Measurements from ENCODE around the gene SECTM1.
A peak's percentile ranks its signal among the peaks of the same experiment; 100 is the strongest.

SECTM1 gene

GRCh38 chr17:82278786-82279391, 54.7 kb downstream of the SECTM1 start:
- DNase-seq (ENCODE audit: low spot score): no peak

- no peak for DNase-seq (ENCODE audit: low spot score)
These were observed 55.3 kb downstream of the SECTM1 start for GRCh38 chr17:82278308-82278707.

DNA sequence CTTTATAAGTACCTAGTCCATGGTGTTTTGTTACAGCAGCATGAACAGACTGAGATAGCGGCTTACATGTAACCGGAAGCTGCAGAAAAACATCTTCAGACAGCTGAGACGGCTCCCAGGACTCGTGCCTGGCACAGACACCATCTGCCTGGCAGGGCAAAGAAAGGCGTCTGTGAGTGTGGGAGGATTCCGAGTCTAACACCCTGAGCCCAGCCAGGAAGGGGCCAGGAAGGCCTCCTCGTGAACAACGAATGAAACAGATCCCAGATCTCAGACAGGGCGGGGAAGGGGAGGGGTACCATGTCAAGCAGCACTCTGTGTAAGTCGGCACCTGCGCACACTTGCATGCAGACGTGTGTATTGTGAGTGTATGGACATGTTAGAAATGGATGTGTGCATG, 55.7 kb downstream of the SECTM1 start:
- DNase-seq (ENCODE audit: low spot score): no peak

- DNase-seq (ENCODE audit: low spot score): no peak
These were observed 56.6 kb downstream of the SECTM1 start for GRCh38 chr17:82276938-82277337.

DNA sequence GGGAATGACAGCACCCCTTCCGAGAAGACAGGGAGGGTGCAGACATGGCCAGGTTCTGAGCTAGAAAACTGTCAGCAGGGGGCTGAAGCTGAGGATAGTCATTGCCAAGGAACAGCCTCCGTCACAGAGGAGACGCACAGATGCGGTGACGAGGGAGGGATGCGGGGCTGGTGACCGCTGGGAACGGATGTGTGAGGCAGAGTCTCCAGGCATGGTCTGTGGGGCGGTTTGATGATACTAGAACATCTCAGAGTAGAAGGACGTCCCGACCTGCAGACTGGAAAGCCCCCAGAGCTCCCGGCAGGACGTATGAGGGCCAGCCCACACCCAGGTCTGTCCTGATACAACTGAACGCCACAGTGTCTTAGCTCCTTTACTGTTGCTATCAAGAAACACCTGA, 58.2 kb downstream of the SECTM1 start:
- no peak for DNase-seq (ENCODE audit: low spot score)

DNA sequence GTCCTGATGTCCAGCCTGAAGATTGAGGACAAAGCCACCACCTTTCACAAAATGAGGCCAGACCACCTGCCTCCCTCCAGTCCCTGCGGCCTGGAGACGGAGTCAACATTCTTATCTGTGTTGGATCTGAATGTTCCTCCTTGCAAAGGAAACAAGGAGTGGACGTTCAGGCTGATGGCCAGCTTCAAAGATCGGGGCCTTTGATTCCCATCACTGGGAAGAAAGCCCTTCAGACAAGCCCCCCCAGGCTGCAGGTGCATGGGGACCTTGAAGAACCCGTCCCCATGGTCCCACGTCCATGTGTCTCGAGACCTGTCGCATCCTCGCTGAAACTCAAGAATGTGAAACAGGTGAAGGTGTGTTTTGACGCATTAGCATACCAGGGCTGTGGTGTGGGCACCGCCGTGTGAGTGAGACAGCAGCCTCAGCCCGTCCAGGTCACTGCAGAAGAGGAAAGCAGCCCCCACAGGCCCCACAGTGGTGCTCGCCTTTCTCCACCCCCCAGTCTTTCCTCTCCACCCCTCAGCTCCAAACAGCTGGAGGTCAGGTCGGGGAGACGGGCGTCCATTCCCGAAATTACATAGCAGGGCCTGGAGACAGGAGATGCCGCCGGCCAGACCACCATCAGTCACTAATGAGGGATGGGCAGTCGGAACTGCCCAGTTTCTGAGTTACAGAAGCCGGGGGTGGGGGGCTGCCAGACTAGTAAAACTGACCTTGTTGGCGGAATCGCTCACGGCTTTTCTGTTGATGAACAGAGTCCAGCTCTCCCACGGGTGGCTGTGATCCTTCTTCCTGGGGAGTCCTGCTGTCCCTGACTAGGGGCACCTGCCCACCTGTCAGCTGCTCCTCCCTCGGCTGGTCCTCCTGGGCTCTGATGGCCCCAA, 59.2 kb downstream of the SECTM1 start:
- no peak for DNase-seq (ENCODE audit: low spot score)

DNA sequence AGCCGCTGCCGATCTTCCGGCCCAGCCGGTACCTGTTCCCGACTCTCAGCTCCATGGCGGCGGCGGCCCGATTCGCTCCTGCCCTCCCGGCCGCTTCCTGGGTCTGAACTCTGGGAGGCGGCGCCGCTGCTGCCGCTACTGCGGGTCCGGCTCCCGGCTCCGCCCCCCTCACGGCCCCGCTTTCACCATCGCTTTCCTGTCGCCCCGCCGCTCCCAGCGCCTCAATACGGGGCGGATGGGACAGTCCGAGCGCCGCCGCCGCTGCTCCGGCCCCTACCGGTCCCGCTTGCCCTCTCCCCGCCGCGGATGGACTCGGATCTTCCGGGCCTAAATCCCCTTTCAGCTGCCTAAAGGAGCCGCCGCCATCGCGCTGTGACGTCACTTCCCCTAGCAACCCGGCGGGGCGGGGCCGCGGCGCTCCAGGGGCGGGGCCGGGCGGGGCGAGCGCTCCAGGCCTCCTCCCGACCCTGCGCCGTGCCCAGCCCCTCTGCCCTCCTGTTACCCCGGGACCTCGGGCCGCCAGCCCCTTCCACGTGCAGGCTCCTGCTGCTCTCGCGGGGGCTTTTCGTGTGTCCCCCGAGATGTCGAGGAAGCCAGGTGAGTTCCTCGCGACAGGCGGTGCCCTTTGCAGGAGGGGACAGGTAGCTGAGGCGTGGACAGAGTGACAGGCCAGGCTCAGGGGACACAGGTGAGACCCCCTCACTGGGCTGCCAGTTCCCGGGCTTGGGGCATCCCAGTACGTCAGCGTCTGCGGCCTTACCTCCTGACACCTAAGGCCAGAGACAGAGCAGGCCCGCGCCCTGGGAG, 60.0 kb downstream of the SECTM1 start, which contains the start of gene CSNK1D:
Gene CSNK1D, minus strand, starts transcription at position 374 of the 807 bp plus-strand sequence. Its CDS starts 319 bp downstream, at position 55.
- peak; percentile 91 for DNase-seq (ENCODE audit: low spot score)

DNA sequence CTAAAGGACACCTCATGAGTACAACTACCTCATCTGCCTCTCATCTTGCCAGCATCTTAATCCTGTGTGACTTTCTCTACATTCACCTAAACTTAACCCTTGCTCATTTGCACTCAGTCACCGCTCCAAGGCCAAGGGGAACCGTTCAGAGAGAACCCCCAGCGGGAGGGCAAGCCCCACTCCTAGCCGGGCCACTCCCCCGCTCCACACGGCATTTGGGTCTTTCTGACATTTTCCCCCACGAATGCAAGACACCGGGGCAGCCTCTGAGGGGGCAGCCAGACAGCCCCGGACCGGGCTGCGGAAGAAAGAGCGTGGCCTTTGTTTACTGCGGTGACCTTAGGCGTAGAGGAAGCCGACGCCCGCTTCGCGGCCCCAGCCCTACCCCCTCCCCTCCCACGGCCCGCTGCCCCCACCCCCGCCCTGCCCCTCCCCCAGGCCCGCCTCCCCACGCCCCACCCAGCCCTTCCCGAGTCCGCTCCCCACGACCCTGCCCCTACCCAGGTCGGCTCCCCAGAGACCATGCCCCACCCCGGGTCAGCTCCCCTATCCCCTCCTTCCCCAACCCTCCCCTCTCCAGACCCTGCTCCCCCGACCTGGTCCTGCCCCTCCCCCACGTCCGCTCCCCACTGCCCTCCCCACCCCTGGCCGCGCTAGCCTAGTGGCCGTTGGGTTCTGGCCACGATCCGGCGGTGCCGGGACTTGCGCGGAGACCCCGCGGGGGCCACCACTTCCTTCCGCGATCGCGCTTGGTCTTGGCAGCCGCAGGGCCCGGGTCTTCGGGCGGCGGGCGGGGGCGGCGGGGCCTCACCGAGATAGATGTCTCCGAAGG, 60.9 kb downstream of the SECTM1 start:
- no peak for DNase-seq (ENCODE audit: low spot score)

GRCh38 chr17:82271401-82271800, 62.2 kb downstream of the SECTM1 start:
- DNase-seq (ENCODE audit: low spot score): no peak

Data from COLO829 (cell line).